ENCODE data around the gene SLC25A1. TPM values are rescaled to one million over a fixed set of nuclear protein-coding genes. Genes with fewer than 3 reads are reported as not detected.
A peak's percentile ranks its signal among the peaks of the same experiment; 100 is the strongest.

Gene SLC25A1
- total RNA-seq, 2 experiments from 2014 or later = 47.9 to 53.8 TPM

- Mint-ChIP-seq H3K27ac (no peak overlapping the region), H3K36me3 (no peaks in the 10 kb centered on the region), H3K4me1 (peaks cover 7% of the 10 kb centered on the region), H3K9me3 (no peaks in the 10 kb centered on the region), H3K4me3 (no peak overlapping the region), H3K27me3 (no peaks in the 10 kb centered on the region)
- DNase-seq = no peak
These were observed 18.5 kb upstream of the SLC25A1 start for GRCh38 chr22:19196841-19197612.

GRCh38 chr22:19195796-19196731, 17.5 kb upstream of the SLC25A1 start:
- peaks cover 7% of the 10 kb centered on the region for H3K4me1 Mint-ChIP-seq
- no peaks in the 10 kb centered on the region for H3K36me3 Mint-ChIP-seq
- no peaks in the 10 kb centered on the region for H3K9me3 Mint-ChIP-seq
- DNase-seq = no peak
- no peaks in the 10 kb centered on the region for H3K27me3 Mint-ChIP-seq
- no peak overlapping the region for H3K4me3 Mint-ChIP-seq
- H3K27ac Mint-ChIP-seq = no peak overlapping the region

GRCh38 chr22:19194766-19195536, 16.4 kb upstream of the SLC25A1 start:
- Mint-ChIP-seq H3K27me3 (no peaks in the 10 kb centered on the region), H3K27ac (no peak overlapping the region)

GRCh38 chr22:19193879-19194278, 15.3 kb upstream of the SLC25A1 start:
- Mint-ChIP-seq H3K4me1 (peaks cover 7% of the 10 kb centered on the region), H3K27me3 (no peaks in the 10 kb centered on the region), H3K9me3 (no peaks in the 10 kb centered on the region), H3K4me3 (no peak overlapping the region), H3K27ac (no peak overlapping the region), H3K36me3 (no peaks in the 10 kb centered on the region)
- no peak for DNase-seq

More at GRCh38 chr22:19194766-19195536, 16.4 kb upstream of the SLC25A1 start:
- Mint-ChIP-seq H3K9me3 (no peaks in the 10 kb centered on the region), H3K4me1 (peaks cover 7% of the 10 kb centered on the region), H3K36me3 (no peaks in the 10 kb centered on the region), H3K4me3 (no peak overlapping the region)
- DNase-seq = no peak

- no peak for DNase-seq
- Mint-ChIP-seq H3K9me3 (no peaks in the 10 kb centered on the region), H3K27me3 (no peaks in the 10 kb centered on the region), H3K4me1 (no peaks in the 10 kb centered on the region), H3K4me3 (no peak overlapping the region), H3K27ac (no peak overlapping the region), H3K36me3 (no peaks in the 10 kb centered on the region)
These were observed 9.4 kb upstream of the SLC25A1 start for GRCh38 chr22:19187716-19188563.

GRCh38 chr22:19184276-19184997, 5.9 kb upstream of the SLC25A1 start:
- Mint-ChIP-seq H3K4me3 (no peak overlapping the region), H3K9me3 (no peaks in the 10 kb centered on the region)

GRCh38 chr22:19183216-19183615, 4.7 kb upstream of the SLC25A1 start:
- H3K4me1 Mint-ChIP-seq = peaks cover 20% of the 10 kb centered on the region
- no peaks in the 10 kb centered on the region for H3K27me3 Mint-ChIP-seq
- H3K27ac Mint-ChIP-seq = no peak overlapping the region
- H3K36me3 Mint-ChIP-seq = no peaks in the 10 kb centered on the region
- no peak overlapping the region for H3K4me3 Mint-ChIP-seq
- H3K9me3 Mint-ChIP-seq = no peaks in the 10 kb centered on the region
- DNase-seq = no peak

More at GRCh38 chr22:19184276-19184997, 5.9 kb upstream of the SLC25A1 start:
- Mint-ChIP-seq H3K27ac (no peak overlapping the region), H3K36me3 (no peaks in the 10 kb centered on the region), H3K4me1 (peaks cover 17% of the 10 kb centered on the region), H3K27me3 (no peaks in the 10 kb centered on the region)
- DNase-seq = no peak

GRCh38 chr22:19182472-19183157, 4.1 kb upstream of the SLC25A1 start:
- H3K36me3 Mint-ChIP-seq = no peaks in the 10 kb centered on the region
- peaks cover 20% of the 10 kb centered on the region for H3K4me1 Mint-ChIP-seq
- H3K4me3 Mint-ChIP-seq = no peak overlapping the region
- no peak overlapping the region for H3K27ac Mint-ChIP-seq
- H3K9me3 Mint-ChIP-seq = no peaks in the 10 kb centered on the region
- no peaks in the 10 kb centered on the region for H3K27me3 Mint-ChIP-seq
- no peak for DNase-seq

- no peaks in the 10 kb centered on the region for H3K27me3 Mint-ChIP-seq
- no peaks in the 10 kb centered on the region for H3K36me3 Mint-ChIP-seq
- H3K4me1 Mint-ChIP-seq = peaks cover 21% of the 10 kb centered on the region
- DNase-seq = peak; percentile 36
- H3K9me3 Mint-ChIP-seq = no peaks in the 10 kb centered on the region
- H3K27ac Mint-ChIP-seq = peak overlapping the region; percentile 80
- H3K4me3 Mint-ChIP-seq = peak overlapping the region; percentile 58
These were observed 3.4 kb upstream of the SLC25A1 start for GRCh38 chr22:19181786-19182471.

- Mint-ChIP-seq H3K4me3 (no peak overlapping the region), H3K9me3 (no peaks in the 10 kb centered on the region), H3K36me3 (no peaks in the 10 kb centered on the region)
These were observed 2.3 kb upstream of the SLC25A1 start for GRCh38 chr22:19180740-19181410.

GRCh38 chr22:19180234-19180633, 1.7 kb upstream of the SLC25A1 start:
- Mint-ChIP-seq H3K4me3 (no peak overlapping the region), H3K4me1 (peaks cover 21% of the 10 kb centered on the region), H3K36me3 (peaks cover 1% of the 10 kb centered on the region), H3K27me3 (no peaks in the 10 kb centered on the region), H3K9me3 (no peaks in the 10 kb centered on the region), H3K27ac (no peak overlapping the region)
- DNase-seq = no peak

More at GRCh38 chr22:19180740-19181410, 2.3 kb upstream of the SLC25A1 start:
- no peak overlapping the region for H3K27ac Mint-ChIP-seq
- no peak for DNase-seq
- no peaks in the 10 kb centered on the region for H3K27me3 Mint-ChIP-seq
- H3K4me1 Mint-ChIP-seq = peaks cover 21% of the 10 kb centered on the region

GRCh38 chr22:19179497-19180048, 1.0 kb upstream of the SLC25A1 start:
- peak; percentile 57 for DNase-seq
- H3K4me1 Mint-ChIP-seq = peaks cover 21% of the 10 kb centered on the region
- H3K27ac Mint-ChIP-seq = peak overlapping the region; percentile 43
- H3K27me3 Mint-ChIP-seq = no peaks in the 10 kb centered on the region
- peak overlapping the region; percentile 73 for H3K4me3 Mint-ChIP-seq
- H3K36me3 Mint-ChIP-seq = peaks cover 1% of the 10 kb centered on the region
- H3K9me3 Mint-ChIP-seq = no peaks in the 10 kb centered on the region

Data from activated naive CD8-positive, alpha-beta T cell treated with anti-CD3 and anti-CD28 coated beads for 36 hours (primary cell).